ENCODE measurements around the gene DOK3. TPM values are rescaled to one million over a fixed set of nuclear protein-coding genes. Genes with fewer than 3 reads are reported as not detected.
A peak's percentile ranks its signal among the peaks of the same experiment; 100 is the strongest.

Gene DOK3
- total RNA-seq, 3 donors from 2014 or later: 3.7 to 10.3 (median 8.4) TPM

GRCh38 chr5:177497292-177498012 is 12.2 kb downstream of the DOK3 start, which contains the start of gene PDLIM7:
Gene PDLIM7 (minus strand): TSS chr5:177497604. CDS start chr5:177496512, 1,092 bp downstream.
- DNase-seq: peak; percentile 96 to 98 (median 97)
- no peak for TF ChIP-seq CTCF (IDR thresholded peaks at IDR 0.05)
- intact Hi-C loops (cut with DNase I, micrococcal nuclease): no loop called here
- Histone ChIP-seq H3K36me3 (ENCODE audit: low read depth) (no peaks in the 10 kb centered on the region), H3K4me3 (peak within 1 kb of the TSS; percentile 26), H3K9me3 (no peaks in the 10 kb centered on the region), H3K4me1 (ENCODE audit: low read depth) (peaks cover 29% of the 10 kb centered on the region)
- ATAC-seq: peak; percentile 93

- intact Hi-C loops (cut with DNase I, micrococcal nuclease): no loop called here
- no peak for TF ChIP-seq CTCF (IDR thresholded peaks at IDR 0.05)
- H3K4me1 ChIP-seq (ENCODE audit: low read depth): peaks cover 29% of the 10 kb centered on the region
- peak overlapping the region; percentile 26 for H3K4me3 ChIP-seq
- ATAC-seq (peak; percentile 9), DNase-seq (peak; percentile 41 to 78 (median 69))
- no peaks in the 10 kb centered on the region for H3K36me3 ChIP-seq (ENCODE audit: low read depth)
- H3K9me3 ChIP-seq: no peaks in the 10 kb centered on the region
Observed at GRCh38 chr5:177496727-177497291, 12.8 kb downstream of the DOK3 start.

DNA sequence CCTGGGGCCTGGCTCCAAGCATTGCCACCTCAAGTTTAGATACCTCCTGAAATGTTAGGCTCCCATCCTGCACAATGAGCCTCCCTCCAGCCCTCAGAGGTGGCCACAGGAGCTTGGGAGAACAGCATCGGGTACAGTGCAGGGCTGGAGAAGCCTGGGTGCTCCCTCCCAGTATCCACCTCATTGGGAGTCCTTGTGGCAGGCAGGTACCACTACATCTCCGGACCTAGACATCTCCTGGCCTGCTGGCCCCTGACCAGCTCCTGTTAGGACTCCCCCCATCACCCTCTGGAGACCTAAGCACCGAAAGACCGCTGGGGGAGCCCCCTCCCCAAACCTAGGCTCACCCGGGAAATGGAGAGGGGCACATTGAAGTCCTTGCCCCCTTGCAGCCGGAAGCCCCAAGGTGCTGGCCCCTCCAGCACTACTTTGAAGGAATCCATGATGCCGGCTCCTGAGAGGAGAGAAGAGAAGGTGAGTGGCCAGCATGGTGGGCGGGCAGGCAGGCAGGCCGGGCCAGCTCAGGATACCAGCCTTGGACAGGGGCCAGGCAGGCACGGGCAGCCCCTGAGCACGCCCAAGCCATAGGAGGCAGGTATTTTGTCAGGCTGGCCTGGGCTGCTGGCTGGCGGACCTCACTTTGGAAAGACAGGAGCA is 13.4 kb downstream of the DOK3 start:
- ATAC-seq (no peak), DNase-seq (no peak)
- no peak for TF ChIP-seq CTCF (IDR thresholded peaks at IDR 0.05)
- Histone ChIP-seq H3K4me3 (no peak overlapping the region), H3K4me1 (ENCODE audit: low read depth) (peaks cover 29% of the 10 kb centered on the region), H3K9me3 (no peaks in the 10 kb centered on the region), H3K36me3 (ENCODE audit: low read depth) (no peaks in the 10 kb centered on the region)
- intact Hi-C loops (cut with DNase I, micrococcal nuclease): no loop called here

DNA sequence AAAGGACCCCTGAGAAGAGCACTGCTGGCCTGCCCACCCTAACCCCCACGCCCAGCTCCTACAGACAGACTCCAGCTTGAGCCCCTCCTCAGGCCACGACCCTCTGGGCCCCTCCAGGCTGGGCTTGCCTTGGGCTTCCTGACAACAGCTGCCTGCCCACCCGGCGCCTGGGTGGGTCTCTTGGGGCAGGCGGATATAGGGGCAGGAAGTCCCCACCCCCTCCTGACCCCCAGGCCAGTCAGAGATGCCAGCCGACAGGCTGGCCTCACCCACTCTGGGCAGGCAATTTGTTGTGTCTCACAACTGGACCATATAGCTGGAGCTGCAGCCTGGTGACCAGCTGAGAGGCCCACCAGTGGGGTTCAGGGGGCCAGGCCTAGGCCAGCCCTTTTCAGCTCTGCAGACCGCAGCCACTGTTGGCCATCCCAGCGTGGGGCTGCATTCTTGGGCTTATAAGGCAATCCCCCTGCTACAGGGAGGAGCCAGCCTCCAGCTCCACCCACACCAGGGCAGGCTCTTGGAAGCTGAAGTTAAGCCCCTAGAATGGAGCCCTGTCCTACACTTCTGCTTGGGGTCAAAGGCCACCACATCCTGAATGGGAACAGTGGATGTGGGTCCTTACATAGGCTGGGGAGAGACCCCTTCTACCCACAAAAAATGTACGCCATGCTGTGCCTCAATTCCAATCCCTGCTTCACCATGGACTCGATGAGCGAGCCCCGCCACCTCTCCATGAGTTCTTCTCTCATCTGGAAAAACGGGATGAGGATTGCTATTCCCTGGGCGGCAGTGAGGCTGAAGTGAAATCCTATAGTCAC is 14.2 kb downstream of the DOK3 start:
- Histone ChIP-seq H3K4me3 (no peak overlapping the region), H3K9me3 (no peaks in the 10 kb centered on the region), H3K36me3 (ENCODE audit: low read depth) (no peaks in the 10 kb centered on the region), H3K4me1 (ENCODE audit: low read depth) (peaks cover 29% of the 10 kb centered on the region)
- TF ChIP-seq CTCF (IDR thresholded peaks at IDR 0.05): no peak
- DNase-seq: peak in 2 of 3 donors; percentile 67 to 74
- intact Hi-C loops (cut with DNase I, micrococcal nuclease): no loop called here
- no peak for ATAC-seq
